ENCODE measurements around the gene RRP8. TPM values are rescaled to one million over a fixed set of nuclear protein-coding genes. Genes with fewer than 3 reads are reported as not detected.

Gene RRP8
- total and polyA plus RNA-seq, 9 of the 15 experiments (the other 6 are each of a cell fraction or from before 2014, with no cell fraction given) = 5.7 to 47.3 (median 32.6) TPM

DNA sequence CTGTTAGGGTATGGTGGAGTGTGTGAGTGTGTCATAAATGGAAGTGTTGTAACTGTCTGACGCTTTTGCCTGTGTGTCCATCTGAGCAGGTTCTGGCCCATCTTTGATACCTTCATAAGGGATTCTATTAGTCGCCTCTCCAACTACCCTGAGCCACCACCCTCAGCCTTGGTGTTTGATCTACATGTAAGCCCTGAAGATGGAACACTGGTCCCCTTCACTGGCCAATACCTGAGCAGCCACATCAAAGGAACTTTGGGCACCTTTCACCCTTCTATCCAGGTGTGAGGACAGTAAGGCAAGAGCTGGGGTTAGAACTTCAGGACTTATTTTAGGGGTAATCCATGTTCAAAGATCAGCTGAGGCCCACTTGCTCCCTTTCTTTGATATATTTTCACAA, 55.3 kb downstream of the RRP8 start:
- no peaks in the 10 kb centered on the region for H3K9me1 ChIP-seq (ENCODE audit: control insufficient read depth, insufficient read depth, low read length)
- no peaks in the 10 kb centered on the region for H4K20me1 ChIP-seq (replicated peaks; ENCODE audit: control insufficient read depth, insufficient read depth, low read length)
- H3K4me1 ChIP-seq (replicated peaks in 1 of 2; ENCODE audit: control insufficient read depth in 2 of 2, insufficient read depth in 2 of 2, low read length in 2 of 2) = no peaks in the 10 kb centered on the region; a peak in 1 of 5 replicates
- intact Hi-C loops (cut with micrococcal nuclease) (no loop called here), in situ Hi-C loops (cut with MboI) (no loop called here)
- no peak overlapping the region for H2AFZ ChIP-seq (ENCODE audit: low read depth, low read length)
- no TSS peak for BruUV-seq (replicated peaks)
- no peak overlapping the region for H3K27ac ChIP-seq (ENCODE audit: extremely low read depth, low read depth, low read length)
- TF ChIP-seq ZFX (CRISPR knock-in tag; IDR thresholded peaks at IDR 0.05) = no peak
- TF ChIP-seq ZNF217 (CRISPR knock-in tag; IDR thresholded peaks at IDR 0.05) = no peak
- TF ChIP-seq, protein P1, sequence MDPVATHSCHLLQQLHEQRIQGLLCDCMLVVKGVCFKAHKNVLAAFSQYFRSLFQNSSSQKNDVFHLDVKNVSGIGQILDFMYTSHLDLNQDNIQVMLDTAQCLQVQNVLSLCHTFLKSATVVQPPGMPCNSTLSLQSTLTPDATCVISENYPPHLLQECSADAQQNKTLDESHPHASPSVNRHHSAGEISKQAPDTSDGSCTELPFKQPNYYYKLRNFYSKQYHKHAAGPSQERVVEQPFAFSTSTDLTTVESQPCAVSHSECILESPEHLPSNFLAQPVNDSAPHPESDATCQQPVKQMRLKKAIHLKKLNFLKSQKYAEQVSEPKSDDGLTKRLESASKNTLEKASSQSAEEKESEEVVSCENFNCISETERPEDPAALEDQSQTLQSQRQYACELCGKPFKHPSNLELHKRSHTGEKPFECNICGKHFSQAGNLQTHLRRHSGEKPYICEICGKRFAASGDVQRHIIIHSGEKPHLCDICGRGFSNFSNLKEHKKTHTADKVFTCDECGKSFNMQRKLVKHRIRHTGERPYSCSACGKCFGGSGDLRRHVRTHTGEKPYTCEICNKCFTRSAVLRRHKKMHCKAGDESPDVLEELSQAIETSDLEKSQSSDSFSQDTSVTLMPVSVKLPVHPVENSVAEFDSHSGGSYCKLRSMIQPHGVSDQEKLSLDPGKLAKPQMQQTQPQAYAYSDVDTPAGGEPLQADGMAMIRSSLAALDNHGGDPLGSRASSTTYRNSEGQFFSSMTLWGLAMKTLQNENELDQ (CRISPR knock-in tag; IDR thresholded peaks at IDR 0.05; ENCODE audit: borderline replicate concordance) = no peak
- no peak for TF ChIP-seq YBX1 (IDR thresholded peaks at IDR 0.05)
- no peak for TF ChIP-seq ZNF354B (CRISPR knock-in tag; IDR thresholded peaks at IDR 0.05)
- no peak for TF ChIP-seq RHOXF2B (CRISPR knock-in tag; conservative IDR thresholded peaks at IDR 0.05)
- TF ChIP-seq ZNF589 (CRISPR knock-in tag; IDR thresholded peaks at IDR 0.05; ENCODE audit: low read depth) = no peak
- TF ChIP-seq IRF9 (tag; IDR thresholded peaks at IDR 0.05) = no peak
- TF ChIP-seq ZNF830 (CRISPR knock-in tag; IDR thresholded peaks at IDR 0.05) = no peak
- TF ChIP-seq DIDO1 (tag; IDR thresholded peaks at IDR 0.05; ENCODE audit: low read depth) = no peak
- TF ChIP-seq ZZZ3 (IDR thresholded peaks at IDR 0.05) = no peak
- TF ChIP-seq ARHGAP35 (IDR thresholded peaks at IDR 0.05; ENCODE audit: partially characterized antibody) = no peak
- no peak for TF ChIP-seq ZNF551 (CRISPR knock-in tag; IDR thresholded peaks at IDR 0.05)
- no peak for TF ChIP-seq CBFA2T3 (IDR thresholded peaks at IDR 0.05)
- no peak for TF ChIP-seq ZBTB2 (IDR thresholded peaks at IDR 0.05)
- TF ChIP-seq, protein P2, sequence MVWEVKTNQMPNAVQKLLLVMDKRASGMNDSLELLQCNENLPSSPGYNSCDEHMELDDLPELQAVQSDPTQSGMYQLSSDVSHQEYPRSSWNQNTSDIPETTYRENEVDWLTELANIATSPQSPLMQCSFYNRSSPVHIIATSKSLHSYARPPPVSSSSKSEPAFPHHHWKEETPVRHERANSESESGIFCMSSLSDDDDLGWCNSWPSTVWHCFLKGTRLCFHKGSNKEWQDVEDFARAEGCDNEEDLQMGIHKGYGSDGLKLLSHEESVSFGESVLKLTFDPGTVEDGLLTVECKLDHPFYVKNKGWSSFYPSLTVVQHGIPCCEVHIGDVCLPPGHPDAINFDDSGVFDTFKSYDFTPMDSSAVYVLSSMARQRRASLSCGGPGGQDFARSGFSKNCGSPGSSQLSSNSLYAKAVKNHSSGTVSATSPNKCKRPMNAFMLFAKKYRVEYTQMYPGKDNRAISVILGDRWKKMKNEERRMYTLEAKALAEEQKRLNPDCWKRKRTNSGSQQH (CRISPR knock-in tag; IDR thresholded peaks at IDR 0.05) = no peak
- TF ChIP-seq NR3C1 (CRISPR knock-in tag; IDR thresholded peaks at IDR 0.05) = no peak
- no peak for TF ChIP-seq SRSF1 (IDR thresholded peaks at IDR 0.05; ENCODE audit: low read depth, low read length)
- no peaks in the 10 kb centered on the region for H3K79me2 ChIP-seq (ENCODE audit: control insufficient read depth, insufficient read depth, low read length)
- no peak for ATAC-seq
- no peaks in the 10 kb centered on the region for H3K9me3 ChIP-seq (replicated peaks; ENCODE audit: control insufficient read depth, insufficient read depth, low read depth, low read length)
- POLR2A ChIA-PET = interaction anchor here (0.7 to 1.7 kb wide), 5 partner anchors 9 to 81 kb away, joined by 3 to 6 read pairs (median 4); no protein-coding TSS in a partner anchor
- no peak overlapping the region; a peak in 1 of 4 replicates for H3K9ac ChIP-seq (ENCODE audit: insufficient read depth in 1 of 2, low read depth in 2 of 2, low read length in 2 of 2)
- no peak for FAIRE-seq
- CTCF ChIA-PET (ENCODE audit: low intra/inter-chr PET ratio) = no interaction called here
- H3K27me3 ChIP-seq (ENCODE audit: control insufficient read depth in 2 of 2, insufficient read depth in 2 of 2, low read length in 2 of 2) = no peaks in the 10 kb centered on the region
- H3K4me2 ChIP-seq (ENCODE audit: insufficient read depth, low read length) = no peak overlapping the region
- DNase-seq (ENCODE audit: extremely low read depth in 1 of 4, low spot score in 3 of 4) = no peak
- 60% methylated on average over 2 of the region's 2 CpGs for WGBS (ENCODE audit: insufficient coverage, low coverage, missing lambda C conversion rate)
- H3K4me3 ChIP-seq = no peak overlapping the region
- H3K36me3 ChIP-seq (ENCODE audit: control insufficient read depth, insufficient read depth, low read length) = no peaks in the 10 kb centered on the region

Data from K562 (cell line).